ENCODE measurements around the gene SLIT3.

Gene SLIT3

DNA sequence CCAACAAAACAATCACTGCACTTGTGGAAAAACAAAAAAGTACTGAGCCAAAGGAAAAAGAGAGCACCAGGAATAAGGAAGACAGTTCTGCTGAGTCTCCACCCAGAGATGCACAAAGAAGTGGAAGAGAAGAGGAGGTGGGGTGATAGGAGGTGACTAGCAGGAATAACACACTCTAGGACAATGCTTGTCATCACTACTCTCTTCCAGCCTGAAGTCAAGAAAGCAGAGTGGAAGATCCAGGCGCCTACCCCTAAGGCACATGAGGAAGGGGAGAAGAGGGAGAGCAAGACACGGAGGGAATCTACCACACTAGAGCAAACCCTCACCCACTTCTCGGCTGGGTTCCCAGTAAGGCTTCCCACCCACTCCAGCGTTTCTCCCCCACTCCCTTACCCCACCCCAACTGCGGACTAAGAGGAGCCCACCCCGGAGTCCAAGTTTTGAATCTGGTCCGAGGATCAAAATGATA is 1.7 kb downstream of the SLIT3 start:
- no peak for DNase-seq (ENCODE audit: low read depth)

DNA sequence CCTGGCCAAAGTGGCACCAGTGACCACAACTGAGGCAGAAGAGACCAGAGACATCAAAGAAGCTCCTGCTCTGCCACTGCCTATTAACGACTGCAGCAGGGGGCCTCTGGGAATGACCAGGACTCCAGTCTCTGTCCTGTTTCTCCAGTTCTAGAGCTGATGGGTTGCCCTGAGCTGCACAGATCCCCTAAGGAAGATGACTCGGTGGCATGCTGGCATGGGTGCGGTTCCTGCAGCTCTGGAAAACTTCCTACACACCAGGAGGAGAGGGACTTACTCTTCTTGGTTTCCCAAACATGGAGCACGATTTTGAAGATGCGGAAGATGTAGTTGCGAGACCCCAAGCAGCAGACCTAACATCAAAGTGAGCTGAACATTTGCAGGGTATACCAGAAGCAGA is 2.7 kb downstream of the SLIT3 start:
- DNase-seq (ENCODE audit: low read depth): no peak

DNA sequence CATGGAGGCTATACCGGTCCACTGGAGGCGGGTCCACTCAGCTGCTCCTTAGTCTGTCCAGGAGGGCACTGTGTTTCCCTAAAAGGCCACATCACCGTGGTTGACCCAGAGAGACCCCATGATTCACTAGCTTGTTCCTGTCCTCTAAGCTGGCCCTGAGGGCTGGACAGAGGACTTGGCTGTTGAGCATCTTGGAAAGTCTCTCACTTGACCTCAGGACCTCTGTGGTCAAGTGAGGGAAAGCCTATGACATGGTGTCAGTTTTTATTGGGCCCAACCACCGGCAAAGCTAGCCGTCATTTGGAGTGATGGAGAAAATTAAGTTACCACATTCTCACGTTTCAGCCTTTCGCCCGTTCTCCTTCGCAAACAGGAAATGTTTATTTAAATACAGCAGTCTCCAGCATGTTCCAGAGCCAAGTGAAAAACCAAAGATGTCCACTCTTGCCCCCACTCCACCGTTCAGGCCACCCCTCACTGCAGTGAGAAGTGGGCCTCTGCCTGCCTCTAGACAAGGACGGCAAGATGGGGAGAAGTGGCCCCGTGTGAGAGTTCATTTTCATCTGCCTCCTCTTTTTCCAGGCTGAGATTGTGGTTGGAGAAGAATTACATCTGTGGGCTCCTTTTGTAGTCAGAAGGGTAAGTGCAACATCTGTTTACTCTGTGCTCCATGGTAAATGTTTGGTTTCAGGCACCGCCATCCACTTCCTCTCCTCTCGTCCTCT is 4.4 kb downstream of the SLIT3 start:
- DNase-seq (ENCODE audit: low read depth): no peak

DNA sequence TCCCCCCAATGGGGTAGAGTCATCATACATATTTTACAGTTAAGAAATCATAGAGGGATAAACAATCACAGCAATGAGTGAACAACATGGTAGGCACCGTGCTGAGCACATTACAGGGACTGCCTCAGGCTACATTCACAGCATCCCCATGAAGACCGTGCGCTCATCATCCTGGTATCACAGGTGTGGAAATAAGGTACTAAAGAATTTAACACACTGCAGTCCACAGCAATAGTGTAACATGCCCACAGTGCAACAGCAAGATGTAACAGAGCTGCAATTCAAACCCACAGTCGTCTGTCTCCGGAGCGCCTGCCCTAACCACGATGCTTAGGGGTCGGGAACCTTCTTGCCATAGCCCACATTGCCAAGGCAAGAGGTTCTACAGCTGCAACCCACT is 5.6 kb downstream of the SLIT3 start:
- DNase-seq (ENCODE audit: low read depth): no peak

DNA sequence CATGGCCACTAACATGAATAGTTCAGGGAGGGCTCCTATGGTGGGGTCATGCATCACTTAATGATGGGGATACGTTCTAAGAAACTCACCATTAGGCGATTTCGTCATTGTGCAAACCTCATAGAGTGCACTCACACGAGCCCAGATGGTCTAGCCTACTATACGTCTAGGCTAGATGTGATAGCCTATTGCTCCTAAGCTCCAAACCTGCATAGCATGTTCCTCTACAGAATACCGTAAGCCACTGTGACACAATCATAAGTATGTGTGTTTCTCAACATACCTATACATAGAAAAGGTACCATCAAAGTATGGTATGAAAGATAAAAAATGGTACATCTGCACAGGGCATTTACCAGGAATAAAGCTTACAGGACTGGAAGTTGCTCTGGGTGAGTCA is 6.3 kb downstream of the SLIT3 start:
- DNase-seq (ENCODE audit: low read depth): no peak

DNA sequence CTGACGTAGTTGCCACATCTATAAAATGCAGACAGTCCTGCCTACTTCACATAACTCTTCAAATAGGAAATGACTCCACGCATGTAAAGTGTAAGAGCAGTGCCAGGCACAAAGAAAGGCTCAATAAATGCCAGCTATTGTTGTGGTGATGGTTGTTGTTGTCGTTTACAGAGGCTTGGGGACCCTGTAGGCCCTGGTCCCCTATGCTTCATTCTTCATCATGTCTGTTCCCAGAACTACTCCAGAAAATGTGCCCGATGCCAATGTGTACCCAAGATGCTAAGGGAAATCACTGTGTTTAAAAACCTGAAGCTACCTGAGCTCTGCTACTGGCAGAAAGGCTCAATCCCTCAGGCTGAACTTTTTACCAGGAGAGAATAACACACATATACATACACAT is 9.1 kb downstream of the SLIT3 start:
- no peak for DNase-seq (ENCODE audit: low read depth)

DNA sequence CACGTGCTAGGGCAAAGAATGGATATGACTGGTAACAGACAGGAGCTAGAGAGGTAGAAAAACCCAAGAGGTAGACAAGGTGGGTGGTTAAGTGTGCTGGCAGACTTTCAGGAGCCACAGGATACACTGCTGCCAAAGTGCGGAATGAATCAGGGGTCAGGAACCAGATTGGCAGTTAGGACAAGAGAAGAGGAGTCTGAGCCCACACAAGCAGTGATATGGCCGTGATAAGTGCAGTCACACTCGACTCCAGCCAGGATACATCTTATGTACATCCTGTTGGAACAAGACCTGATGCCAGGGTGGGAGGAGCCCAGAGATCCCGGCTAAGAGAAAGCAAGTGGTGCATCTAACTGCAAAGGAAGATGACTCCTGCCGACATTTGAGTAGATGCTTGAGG is 10.0 kb downstream of the SLIT3 start:
- DNase-seq (ENCODE audit: low read depth): no peak

DNA sequence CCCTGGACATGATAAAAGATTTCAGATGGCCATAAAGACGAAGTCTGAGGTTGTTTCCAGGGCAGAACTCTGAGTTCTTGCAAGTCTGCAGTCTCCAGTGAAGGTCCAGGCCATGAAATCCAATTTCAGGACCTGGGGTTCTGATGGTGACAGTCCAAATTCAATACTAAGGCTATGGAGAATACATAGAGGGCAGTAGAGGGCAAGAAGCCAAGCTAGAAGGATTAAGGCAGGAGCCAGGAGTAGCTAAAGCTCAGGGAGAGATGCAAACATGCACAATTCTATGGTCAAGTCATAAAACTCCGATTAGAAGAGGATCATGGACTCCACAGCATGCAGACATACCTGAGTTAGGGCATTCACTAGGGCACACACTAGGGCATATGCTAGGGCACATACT is 11.4 kb downstream of the SLIT3 start:
- DNase-seq (ENCODE audit: low read depth): no peak

DNA sequence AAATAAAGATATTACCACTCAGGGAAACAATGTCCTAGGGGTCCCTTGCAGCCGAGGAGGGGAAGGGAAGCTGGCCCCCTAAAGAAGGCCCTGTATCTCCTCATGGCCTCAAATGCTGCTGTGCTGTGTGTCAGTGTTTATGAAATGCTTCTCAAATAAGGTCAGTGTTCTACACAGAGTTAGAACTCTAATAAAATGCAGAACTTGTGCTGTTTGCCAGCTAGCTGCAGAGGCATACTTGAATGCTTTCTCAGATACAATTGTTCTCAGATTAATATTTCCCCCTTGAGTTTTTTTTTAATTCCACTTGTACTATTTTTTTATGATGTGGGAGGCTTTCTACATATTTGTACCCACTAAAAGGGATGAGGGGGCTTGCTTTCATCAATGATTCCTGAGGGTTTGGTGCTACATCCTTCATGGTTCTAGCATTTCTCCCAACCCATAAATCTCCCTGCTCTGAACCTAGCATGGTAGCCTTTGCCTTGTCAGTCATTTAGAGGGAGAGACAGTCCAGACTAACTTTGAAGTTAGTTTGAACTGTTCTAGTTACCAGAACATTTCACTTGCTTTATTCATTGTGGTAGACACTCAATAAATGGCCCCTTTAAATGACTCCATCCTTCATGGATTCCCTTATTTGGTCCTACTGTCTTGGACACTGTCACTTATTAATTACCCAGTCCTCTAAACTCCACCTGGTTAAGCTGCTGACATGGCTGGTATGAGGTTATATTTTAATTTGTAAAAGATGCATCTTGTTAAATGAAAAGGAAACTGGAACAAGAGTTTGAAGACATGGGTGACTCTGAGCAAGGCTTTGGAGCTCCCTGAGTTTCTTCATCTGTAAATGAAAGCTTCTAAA is 12.6 kb downstream of the SLIT3 start:
- DNase-seq (ENCODE audit: low read depth): no peak

DNA sequence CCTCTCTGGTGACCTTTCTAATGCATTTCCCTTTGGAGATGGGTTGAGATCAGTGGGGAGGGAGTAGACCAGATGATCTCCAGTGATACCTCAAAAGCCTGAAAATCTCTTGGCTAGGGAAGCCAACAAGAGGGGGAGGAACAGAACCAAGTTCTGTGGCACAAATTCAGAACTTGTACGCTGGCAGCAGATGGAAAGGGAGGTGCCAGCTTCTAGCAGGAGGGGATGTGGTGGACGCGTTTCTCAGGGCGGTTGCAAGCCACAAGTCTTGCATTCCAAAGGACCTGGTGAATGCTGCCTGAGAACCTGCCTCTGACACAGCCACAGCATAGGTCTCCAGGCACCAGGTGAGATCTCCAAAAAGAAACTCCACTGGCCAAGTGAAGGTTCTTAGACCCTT is 13.4 kb downstream of the SLIT3 start:
- no peak for DNase-seq (ENCODE audit: low read depth)

DNA sequence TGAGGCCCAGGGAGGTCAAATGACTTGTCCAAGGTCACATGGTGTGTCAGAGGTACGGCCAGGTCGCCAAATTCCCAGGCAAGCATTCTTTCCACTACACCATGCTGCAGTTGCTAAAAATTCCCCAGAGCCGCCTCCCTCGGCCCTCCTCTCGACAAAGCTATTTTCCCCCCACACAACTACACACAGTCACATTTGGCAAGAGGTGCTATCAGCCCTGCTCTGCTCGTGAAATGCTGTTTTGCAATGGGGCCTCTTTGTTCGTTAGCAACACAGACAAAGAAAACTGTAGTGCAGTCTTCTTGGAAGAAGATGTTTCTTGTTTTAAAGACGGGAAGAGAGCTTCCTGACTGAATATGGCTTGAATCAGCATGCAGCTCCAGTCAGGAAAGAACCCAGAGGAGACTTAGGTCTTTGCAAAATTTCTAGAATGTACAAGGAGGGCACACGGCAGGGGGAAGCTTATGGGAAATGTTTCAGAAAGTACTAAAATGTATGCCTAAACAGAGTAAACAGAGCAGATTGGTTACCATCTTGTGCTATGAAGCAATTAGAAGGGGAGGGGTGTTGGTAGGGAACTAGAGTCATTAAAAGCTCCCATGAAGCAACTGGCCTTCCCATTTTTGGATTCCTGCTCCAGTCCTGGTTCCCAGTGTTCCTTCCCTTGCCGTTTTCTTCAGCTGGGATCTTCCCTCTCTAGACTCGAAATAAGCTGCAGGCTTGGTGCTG is 14.2 kb downstream of the SLIT3 start:
- DNase-seq (ENCODE audit: low read depth): no peak

DNA sequence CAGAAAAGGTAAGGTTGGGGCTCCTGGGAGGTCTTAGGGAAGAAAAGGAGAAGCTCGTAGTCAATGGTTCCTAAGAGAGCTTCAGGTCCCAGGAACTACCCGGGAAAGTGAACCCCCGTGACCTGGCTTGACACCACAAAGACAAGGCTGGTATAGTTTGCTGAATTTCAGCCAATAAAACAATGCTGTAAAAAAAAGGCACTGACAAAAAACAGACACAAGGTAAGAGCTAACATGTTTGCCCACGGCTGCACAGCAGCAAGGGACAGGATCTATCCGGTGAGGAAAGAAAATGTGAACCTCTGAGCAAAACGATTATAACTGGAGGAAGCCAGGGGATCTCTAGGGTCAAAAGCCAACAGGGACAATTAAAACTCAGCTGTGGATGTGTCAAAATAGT is 17.1 kb downstream of the SLIT3 start:
- DNase-seq (ENCODE audit: low read depth): no peak

DNA sequence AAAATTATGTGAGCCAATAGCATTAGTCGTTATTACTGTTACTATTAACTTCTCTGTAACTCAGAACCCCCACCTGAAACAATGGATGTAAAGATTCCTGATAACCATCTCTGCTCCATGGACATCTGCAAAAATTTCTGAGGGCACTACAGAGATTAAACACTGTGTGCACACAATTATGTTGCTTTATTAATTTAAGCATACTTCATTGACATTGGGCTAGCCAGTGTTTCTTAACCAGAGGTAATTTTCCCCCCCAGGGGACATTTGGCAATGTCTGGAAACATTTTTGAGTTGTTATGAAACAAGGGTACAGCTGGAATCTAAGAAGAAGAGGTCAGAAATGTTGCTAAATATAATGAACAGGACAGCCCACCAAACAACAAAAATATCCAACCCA is 19.3 kb downstream of the SLIT3 start:
- no peak for DNase-seq (ENCODE audit: low read depth)

DNA sequence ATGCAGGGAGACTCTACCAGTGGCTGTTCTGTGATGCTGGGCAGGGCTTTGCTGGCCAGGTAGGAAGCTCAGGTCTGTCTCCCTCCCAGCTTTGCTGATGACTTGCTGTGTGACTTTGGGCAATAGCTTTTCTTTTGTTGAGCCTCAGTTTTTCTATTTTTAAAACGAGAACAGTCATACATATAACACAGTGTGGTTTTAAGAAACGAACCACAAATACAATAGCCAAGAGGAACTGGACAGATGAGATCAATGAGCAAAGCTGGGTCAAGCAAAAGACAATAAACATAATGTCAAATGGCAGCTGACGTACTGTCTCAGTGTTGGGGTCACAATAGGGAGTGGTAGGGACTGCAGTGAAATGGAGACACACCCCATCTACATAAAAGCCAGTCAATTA is 20.2 kb downstream of the SLIT3 start:
- no peak for DNase-seq (ENCODE audit: low read depth)

DNA sequence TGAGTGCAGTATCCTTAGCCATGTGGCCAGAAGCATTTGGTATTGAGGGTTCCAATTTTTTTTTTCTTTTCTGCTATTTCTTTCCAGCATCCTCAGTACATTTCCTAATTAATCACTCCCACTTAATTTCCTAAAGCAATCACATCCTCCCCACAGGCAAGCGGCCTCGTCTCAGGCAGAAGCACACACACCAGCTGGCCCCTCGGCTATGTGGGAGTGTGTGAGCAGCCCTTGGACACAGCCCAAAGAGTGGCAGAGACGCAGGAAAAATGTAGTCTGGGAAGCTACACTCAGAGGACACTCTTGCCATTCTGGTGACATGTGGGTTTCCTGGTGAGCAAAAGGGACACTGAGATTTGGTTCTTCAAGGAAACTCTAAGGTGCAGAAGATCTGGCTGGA is 20.7 kb downstream of the SLIT3 start:
- DNase-seq (ENCODE audit: low read depth): no peak

DNA sequence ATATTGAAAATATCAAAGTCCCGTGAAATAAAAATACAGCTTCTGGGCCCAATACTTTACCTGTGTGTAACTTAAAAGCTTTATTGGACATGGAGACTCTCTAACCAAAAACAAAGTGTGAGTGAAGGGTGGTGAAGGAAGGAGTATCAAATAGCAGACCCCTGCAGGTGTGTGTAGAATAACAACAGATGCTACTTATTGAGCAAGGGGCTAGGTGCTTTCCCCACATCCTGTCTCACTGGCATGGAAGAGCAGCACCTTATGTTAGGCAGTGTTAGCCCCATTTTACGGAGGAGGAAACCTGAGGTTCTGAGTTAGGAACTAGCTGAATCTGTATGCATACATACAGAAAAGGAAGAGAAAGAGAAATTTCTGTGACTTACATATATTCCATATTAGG is 21.8 kb downstream of the SLIT3 start:
- DNase-seq (ENCODE audit: low read depth): no peak

DNA sequence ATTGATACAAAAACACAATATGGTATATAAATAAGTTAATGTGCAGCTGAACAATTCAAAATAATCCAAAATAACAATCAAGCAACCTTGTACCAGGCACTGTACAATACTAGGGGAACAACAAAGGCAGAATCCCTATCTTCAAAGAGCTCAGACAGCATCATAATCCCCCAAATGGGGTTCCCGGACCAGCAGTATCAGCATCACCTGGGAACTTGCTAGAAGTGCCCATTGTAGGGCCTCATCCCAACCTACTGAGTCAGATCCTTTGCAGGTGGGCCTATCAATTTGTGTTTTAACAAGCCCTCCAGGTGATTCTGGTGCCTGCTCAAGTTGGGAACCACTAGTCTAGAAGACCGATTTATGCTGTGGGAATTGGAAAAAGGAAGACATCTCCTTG is 27.1 kb downstream of the SLIT3 start:
- no peak for DNase-seq (ENCODE audit: low read depth)

DNA sequence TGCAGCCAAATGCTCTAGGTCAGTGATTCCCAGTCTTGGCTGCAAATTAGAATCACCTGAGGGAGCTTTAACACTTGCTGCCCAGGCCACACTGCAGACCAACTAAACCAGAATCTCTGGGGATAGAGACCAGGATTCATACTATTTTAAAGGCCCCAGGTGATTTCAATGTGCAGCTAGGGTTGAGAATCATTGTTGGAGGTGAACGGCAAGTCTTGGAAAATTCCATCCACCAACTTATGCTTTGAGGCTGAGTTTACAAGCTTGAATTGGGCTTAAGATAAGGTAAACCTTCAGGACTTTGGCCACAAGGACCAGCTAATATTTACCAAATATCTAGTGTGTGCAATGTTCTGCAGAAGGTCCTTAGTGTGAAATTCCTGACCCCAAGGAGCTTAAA is 27.5 kb downstream of the SLIT3 start:
- DNase-seq (ENCODE audit: low read depth): no peak

DNA sequence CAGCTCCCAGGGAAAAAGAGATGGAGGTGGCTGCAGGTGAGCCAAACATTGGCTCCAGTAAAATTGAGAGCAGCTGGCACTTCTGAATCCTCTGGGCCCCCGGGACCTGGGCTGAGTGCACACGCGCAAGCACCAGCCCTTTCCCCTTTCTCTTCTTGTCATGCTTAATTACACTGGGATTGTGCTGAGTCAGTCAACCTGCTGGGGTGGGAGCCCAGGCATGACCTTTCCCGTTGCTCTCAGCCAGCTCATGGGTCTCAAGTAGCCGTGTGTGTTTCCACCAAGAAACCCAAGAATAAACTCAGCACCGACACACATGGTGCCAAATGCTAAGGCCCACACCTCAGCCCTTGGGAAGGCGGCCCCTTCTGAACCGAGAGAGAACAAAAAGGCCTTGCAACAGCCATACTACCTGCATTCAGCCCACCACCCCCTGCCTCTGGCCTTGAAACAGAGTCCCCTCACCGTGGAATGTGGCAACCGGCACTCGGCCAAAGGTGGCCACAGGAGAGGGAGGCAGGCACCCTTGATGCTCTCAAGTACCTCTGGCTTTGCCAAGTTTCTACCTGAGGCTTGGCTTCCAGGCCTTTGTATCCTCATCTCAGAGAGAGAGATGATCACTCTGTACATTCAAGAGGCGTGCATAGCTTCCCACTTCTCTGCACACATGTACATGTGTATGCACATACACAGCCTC is 28.1 kb downstream of the SLIT3 start:
- no peak for DNase-seq (ENCODE audit: low read depth)

DNA sequence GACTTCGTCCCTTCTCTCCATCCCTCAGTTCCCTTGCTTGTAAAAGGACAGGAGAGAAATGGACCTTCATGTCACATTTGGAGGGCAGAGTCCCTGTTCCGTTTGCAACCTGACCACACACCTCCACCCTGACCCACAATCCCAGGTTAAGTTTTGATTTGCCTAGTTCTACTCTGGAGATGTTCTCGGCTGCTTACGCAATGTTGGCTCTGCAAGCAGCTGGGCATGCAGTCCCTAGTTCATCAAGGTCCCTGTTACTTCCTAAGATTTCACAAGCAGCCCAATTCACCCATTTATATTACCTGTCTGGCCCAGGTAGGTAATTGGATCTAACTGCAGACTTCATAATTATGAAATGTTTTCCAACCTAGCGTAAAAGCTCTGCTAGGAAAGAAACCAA is 28.8 kb downstream of the SLIT3 start:
- no peak for DNase-seq (ENCODE audit: low read depth)

DNA sequence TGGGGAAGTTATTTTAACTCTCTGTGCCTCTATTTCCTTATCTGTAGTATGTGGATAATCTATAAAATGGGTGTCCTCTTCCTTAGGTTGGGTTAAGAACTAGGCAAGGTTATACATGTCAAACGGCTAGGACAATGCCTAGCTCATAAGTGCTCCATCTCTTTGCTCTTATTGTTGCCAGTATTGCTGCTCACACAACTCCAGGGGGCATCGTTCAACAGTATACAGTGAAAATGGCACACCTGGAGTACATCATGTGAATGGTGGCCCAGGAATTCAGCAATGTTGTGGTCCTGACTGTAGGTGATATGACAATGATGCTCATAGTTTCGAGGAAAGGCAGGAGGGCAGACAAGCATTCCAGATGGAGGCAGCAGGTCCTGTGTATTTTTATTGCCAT is 30.1 kb downstream of the SLIT3 start:
- no peak for DNase-seq (ENCODE audit: low read depth)

DNA sequence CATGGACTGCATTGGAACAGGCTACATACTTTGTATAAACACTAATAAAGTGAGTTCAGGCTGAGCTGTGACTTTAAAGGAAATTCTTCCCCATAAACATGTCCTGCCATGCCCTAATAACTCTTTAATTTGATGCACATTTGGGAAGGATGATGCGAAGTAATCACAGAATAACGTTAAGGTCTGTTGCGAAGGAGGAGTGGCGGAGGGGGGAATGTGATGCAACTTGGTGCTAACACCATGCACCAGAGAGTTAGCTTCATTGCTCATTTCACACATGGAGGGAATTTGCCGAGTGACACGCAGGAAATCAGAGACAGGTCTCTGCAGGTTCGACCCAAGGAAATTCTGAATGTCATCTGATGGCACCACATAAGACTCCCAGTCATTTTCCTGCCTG is 32.9 kb downstream of the SLIT3 start:
- DNase-seq (ENCODE audit: low read depth): no peak
